T-helper 1 cell treated with Interleukin-12 subunit alpha and Interleukin-12 subunit beta and Interleukin-4 antibody, amounts not matched to agents 30 μg/mL and 1 μg/mL, for 36 hours (primary cell): ENCODE measurements around the gene USP21.
A peak's percentile ranks its signal among the peaks of the same experiment; 100 is the strongest.

Source experiments
- H3K27ac Mint-ChIP-seq: one replicate; pipeline ENCODE4 v1.8.0; 2021; ENCODE audit warnings: mild to moderate bottlenecking, mixed read lengths
- H3K27me3 Mint-ChIP-seq: one replicate; pipeline ENCODE4 v1.8.0; 2021; ENCODE audit warnings: low read depth, mixed read lengths
- H3K36me3 Mint-ChIP-seq: one replicate; pipeline ENCODE4 v1.8.0; 2021; ENCODE audit warnings: low read depth, mixed read lengths
- H3K4me1 Mint-ChIP-seq: one replicate; pipeline ENCODE4 v1.8.0; 2021; ENCODE audit warnings: low read depth, mixed read lengths
- H3K4me3 Mint-ChIP-seq: one replicate; pipeline ENCODE4 v1.8.0; 2021; ENCODE audit warnings: mild to moderate bottlenecking, moderate library complexity, mixed read lengths
- H3K9me3 Mint-ChIP-seq: one replicate; pipeline ENCODE4 v1.8.0; 2021; ENCODE audit warnings: mixed read lengths

The USP21 gene

GRCh38 chr1:161128591-161129420 is 30.5 kb upstream of the USP21 start:
- no peak overlapping the region for H3K27ac Mint-ChIP-seq
- H3K4me1 Mint-ChIP-seq = peaks cover 42% of the 10 kb centered on the region
- H3K9me3 Mint-ChIP-seq = no peaks in the 10 kb centered on the region
- H3K27me3 Mint-ChIP-seq = no peaks in the 10 kb centered on the region
- no peak overlapping the region for H3K4me3 Mint-ChIP-seq
- peaks cover 33% of the 10 kb centered on the region for H3K36me3 Mint-ChIP-seq

GRCh38 chr1:161130266-161130665 is 29.0 kb upstream of the USP21 start:
- no peak overlapping the region for H3K27ac Mint-ChIP-seq

DNA sequence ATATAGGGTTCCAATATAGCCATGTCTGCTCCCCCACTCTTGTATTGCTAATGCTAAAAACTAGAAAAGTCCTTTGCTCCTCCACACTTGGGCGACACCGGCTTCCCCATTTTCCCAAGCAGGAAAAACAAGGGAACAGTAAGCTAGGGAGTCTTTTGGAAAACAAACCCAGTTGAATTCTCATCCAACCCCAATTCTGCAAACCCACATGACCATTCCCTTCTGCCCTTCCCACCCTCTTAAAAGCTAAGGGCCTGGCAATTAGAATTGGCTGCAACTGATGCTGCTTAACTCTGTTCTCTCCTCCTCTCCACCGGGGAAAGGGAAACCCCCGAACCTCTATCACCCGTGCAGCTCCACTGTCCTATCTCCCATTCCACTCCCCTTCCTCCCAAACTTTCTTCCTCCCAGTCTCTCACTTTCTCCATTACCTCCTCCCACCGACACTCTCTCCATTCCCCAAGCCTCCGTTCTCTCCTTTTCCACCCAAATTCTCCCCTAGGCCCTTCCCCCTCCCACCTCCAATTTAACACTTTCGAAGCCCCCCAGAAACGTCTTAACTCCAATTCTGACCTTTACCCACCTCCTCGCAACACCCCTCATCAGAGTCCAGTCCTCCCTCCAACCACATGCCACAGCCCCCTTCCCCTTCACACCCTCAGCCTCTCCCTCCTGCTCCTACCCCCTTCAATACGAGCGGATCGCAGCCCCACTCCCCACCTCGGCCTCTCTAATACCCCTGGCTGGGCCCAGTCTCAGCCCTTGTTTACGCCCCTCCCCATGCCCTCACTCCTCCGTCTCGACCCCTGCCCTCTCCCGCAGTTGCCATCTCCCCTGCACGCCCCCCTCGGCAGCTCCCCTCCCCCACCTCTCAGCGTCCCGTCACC is 27.5 kb upstream of the USP21 start:
- peaks cover 41% of the 10 kb centered on the region for H3K4me1 Mint-ChIP-seq
- peak overlapping the region; percentile 88 for H3K27ac Mint-ChIP-seq

More at GRCh38 chr1:161130266-161130665, 29.0 kb upstream of the USP21 start:
- H3K36me3 Mint-ChIP-seq = peaks cover 28% of the 10 kb centered on the region
- no peak overlapping the region for H3K4me3 Mint-ChIP-seq
- H3K9me3 Mint-ChIP-seq = no peaks in the 10 kb centered on the region
- H3K4me1 Mint-ChIP-seq = peaks cover 44% of the 10 kb centered on the region
- H3K27me3 Mint-ChIP-seq = no peaks in the 10 kb centered on the region

GRCh38 chr1:161132410-161133219 is 26.7 kb upstream of the USP21 start, which contains the start of gene DEDD:
Gene DEDD (minus strand): TSS chr1:161132667. CDS start chr1:161124462, 8,205 bp downstream.
- Mint-ChIP-seq H3K36me3 (peaks cover 11% of the 10 kb centered on the region), H3K27me3 (no peaks in the 10 kb centered on the region), H3K9me3 (no peaks in the 10 kb centered on the region), H3K4me1 (peaks cover 37% of the 10 kb centered on the region), H3K27ac (peak within 1 kb of the TSS; percentile 88), H3K4me3 (no peak within 1 kb of the TSS)

More for the DNA sequence above, 27.5 kb upstream of the USP21 start:
- peaks cover 19% of the 10 kb centered on the region for H3K36me3 Mint-ChIP-seq
- H3K27me3 Mint-ChIP-seq = no peaks in the 10 kb centered on the region
- H3K4me3 Mint-ChIP-seq = no peak overlapping the region
- H3K9me3 Mint-ChIP-seq = no peaks in the 10 kb centered on the region

DNA sequence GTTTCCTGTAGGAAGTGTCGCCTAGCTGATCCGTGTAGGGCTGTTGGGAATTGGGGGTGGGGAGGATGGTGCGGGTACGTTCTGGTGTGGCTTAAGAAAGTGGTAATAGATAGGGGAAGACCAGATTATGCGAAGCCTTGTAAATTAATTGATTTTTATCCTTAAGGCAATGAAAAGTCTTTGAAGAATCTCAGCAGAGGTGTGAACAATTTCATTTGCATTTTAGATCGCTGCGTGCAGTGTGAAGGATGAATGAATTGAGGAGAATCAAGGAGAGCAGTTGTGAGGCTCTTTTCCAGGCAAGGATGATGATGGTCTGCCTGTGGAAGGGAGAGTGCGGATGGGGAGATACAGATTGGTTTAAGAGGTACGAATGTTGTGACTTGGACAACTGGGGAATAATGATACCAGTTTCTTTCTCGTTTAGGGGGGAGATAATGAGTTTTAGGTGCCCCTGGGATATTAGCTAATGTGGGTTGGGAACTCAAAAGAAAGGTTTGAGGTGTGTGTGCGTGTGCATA is 26.0 kb upstream of the USP21 start:
- no peak overlapping the region for H3K27ac Mint-ChIP-seq
- H3K9me3 Mint-ChIP-seq = no peaks in the 10 kb centered on the region
- H3K27me3 Mint-ChIP-seq = no peaks in the 10 kb centered on the region
- peaks cover 5% of the 10 kb centered on the region for H3K36me3 Mint-ChIP-seq
- H3K4me3 Mint-ChIP-seq = no peak overlapping the region
- peaks cover 31% of the 10 kb centered on the region for H3K4me1 Mint-ChIP-seq

- H3K4me3 Mint-ChIP-seq = no peak overlapping the region
- H3K27me3 Mint-ChIP-seq = no peaks in the 10 kb centered on the region
- H3K9me3 Mint-ChIP-seq = no peaks in the 10 kb centered on the region
- H3K36me3 Mint-ChIP-seq = peaks cover 3% of the 10 kb centered on the region
- H3K27ac Mint-ChIP-seq = no peak overlapping the region
- peaks cover 10% of the 10 kb centered on the region for H3K4me1 Mint-ChIP-seq
Observed at GRCh38 chr1:161137881-161138280, 21.4 kb upstream of the USP21 start.

DNA sequence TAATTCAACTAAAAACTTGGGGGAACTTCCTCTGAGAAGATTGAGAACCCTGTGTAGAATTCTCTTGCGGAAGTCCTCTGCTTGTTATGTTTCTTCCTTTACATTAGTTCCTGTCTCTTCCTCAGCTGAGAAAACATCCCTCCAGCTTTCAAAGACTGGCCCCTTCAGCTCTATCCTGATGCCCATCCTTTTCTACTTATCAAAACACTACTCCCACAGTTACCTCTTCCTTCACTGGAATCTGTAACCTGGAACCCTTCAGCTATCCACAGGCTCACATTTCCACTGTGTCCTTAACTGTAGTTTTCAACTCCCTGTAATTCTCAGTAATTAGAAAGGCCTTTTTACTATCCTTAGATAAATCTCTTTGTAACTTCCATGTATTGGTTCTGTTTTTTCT is 20.9 kb upstream of the USP21 start:
- H3K27ac Mint-ChIP-seq = no peak overlapping the region
- peaks cover 10% of the 10 kb centered on the region for H3K4me1 Mint-ChIP-seq
- H3K27me3 Mint-ChIP-seq = no peaks in the 10 kb centered on the region
- H3K4me3 Mint-ChIP-seq = no peak overlapping the region
- no peaks in the 10 kb centered on the region for H3K9me3 Mint-ChIP-seq
- H3K36me3 Mint-ChIP-seq = peaks cover 3% of the 10 kb centered on the region

DNA sequence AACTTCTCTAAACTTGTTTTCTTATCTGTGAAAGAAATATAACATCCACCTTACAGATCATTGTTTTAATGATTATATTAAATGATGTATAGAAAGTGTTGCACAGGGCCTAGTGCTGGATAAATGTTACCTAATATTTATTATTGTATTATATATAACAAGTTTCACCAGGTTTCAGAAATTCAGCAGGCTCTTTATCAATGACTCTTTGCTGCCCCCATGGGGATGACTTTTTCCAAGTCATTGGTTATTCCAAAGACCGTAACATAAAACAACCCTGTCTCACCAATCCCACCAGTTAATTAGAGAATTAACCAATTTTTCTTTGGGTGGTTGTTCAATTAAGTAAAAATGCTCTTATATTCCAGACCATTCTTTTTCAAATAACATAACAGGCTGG is 19.5 kb upstream of the USP21 start:
- Mint-ChIP-seq H3K9me3 (no peaks in the 10 kb centered on the region), H3K4me3 (no peak overlapping the region), H3K27ac (no peak overlapping the region), H3K4me1 (peaks cover 10% of the 10 kb centered on the region), H3K27me3 (no peaks in the 10 kb centered on the region), H3K36me3 (peaks cover 3% of the 10 kb centered on the region)

DNA sequence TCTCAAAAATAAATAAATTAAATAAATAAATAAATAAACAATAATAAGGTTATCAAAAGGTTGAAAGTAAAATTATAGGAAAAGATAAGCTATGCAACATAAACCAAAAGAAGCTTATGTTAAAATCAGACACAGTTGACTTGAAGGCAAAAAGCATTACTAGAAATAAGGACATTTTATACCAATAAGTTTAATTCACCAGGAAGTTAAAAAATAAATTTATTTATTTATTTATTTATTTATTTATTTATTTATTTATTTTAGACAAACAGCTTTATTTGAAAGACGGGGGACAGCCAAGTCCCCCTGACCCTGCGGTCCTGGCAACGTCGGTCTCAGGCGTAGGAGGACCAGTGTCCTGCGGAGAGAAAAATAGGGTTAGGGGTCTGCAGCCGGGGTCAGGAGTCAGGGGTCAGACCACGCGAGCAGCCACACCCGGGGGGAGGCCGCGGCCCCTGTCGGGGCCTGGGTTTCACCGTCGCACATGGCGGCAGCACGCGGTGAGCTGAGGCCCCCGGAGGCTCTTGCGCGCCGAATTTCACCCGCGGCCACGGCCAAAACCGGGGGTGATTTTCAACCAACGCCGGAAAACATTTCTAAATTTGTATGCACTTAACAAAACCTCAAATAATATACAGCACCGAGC is 18.4 kb upstream of the USP21 start:
- Mint-ChIP-seq H3K4me1 (peaks cover 6% of the 10 kb centered on the region), H3K27ac (no peak overlapping the region), H3K27me3 (no peaks in the 10 kb centered on the region), H3K9me3 (no peaks in the 10 kb centered on the region), H3K36me3 (no peaks in the 10 kb centered on the region), H3K4me3 (no peak overlapping the region)

GRCh38 chr1:161145832-161146231 is 13.5 kb upstream of the USP21 start:
- no peaks in the 10 kb centered on the region for H3K4me1 Mint-ChIP-seq
- no peaks in the 10 kb centered on the region for H3K9me3 Mint-ChIP-seq
- no peak overlapping the region for H3K27ac Mint-ChIP-seq
- no peaks in the 10 kb centered on the region for H3K36me3 Mint-ChIP-seq
- H3K27me3 Mint-ChIP-seq = no peaks in the 10 kb centered on the region
- H3K4me3 Mint-ChIP-seq = no peak overlapping the region

- peaks cover 16% of the 10 kb centered on the region for H3K36me3 Mint-ChIP-seq
- peak overlapping the region; percentile 99 for H3K4me3 Mint-ChIP-seq
- H3K27ac Mint-ChIP-seq = peak overlapping the region; percentile 100
- no peaks in the 10 kb centered on the region for H3K27me3 Mint-ChIP-seq
- H3K9me3 Mint-ChIP-seq = no peaks in the 10 kb centered on the region
- peaks cover 15% of the 10 kb centered on the region for H3K4me1 Mint-ChIP-seq
Observed at GRCh38 chr1:161153176-161153575, 6.1 kb upstream of the USP21 start.

GRCh38 chr1:161153682-161154337 is 5.5 kb upstream of the USP21 start, which contains the start of gene UFC1:
Gene UFC1 (plus strand): TSS chr1:161153978. CDS start chr1:161153998, 20 bp downstream.
- peak within 1 kb of the TSS; percentile 99 for H3K4me3 Mint-ChIP-seq
- peaks cover 16% of the 10 kb centered on the region for H3K36me3 Mint-ChIP-seq
- no peaks in the 10 kb centered on the region for H3K27me3 Mint-ChIP-seq
- H3K9me3 Mint-ChIP-seq = no peaks in the 10 kb centered on the region
- H3K27ac Mint-ChIP-seq = peak within 1 kb of the TSS; percentile 100
- peaks cover 21% of the 10 kb centered on the region for H3K4me1 Mint-ChIP-seq

DNA sequence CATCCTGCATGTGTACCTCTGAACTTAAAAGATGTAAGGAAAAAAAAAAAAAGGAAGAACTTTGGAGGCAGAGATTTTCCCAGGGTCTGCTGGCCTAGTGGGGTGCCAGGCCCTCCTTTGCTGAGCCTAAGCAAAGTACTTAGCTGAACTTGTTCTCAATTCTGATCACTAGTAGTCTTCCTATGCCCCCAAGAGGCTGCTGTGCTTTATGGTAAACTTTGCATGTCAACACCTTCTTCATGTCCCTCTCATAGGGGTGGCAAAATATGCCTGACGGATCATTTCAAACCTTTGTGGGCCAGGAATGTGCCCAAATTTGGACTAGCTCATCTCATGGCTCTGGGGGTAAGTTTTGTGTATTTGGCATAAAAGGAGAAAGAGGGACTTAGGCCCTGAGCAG is 1.4 kb upstream of the USP21 start:
- Mint-ChIP-seq H3K4me1 (peaks cover 42% of the 10 kb centered on the region), H3K27me3 (no peaks in the 10 kb centered on the region), H3K9me3 (no peaks in the 10 kb centered on the region), H3K4me3 (peak overlapping the region; percentile 41), H3K36me3 (peaks cover 26% of the 10 kb centered on the region), H3K27ac (peak overlapping the region; percentile 81)
